ENCODE data around the gene THOC3. TPM values are rescaled to one million over a fixed set of nuclear protein-coding genes. Genes with fewer than 3 reads are reported as not detected.
"Not testable (repeated sequence)": the region's sequence is repeated elsewhere in the genome, so short reads cannot be mapped to it uniquely, and the experiment has no call there.

Gene THOC3
- total RNA-seq, 1 donor from 2014 or later = 22.8 TPM

GRCh38 chr5:175960228-175960627, 7.9 kb downstream of the THOC3 start:
- H3K4me3 ChIP-seq; DNase-seq; H3K27ac ChIP-seq; H3K9me3 ChIP-seq; H3K4me1 ChIP-seq; H3K27me3 ChIP-seq; ATAC-seq; intact Hi-C loops (cut with DNase I); H3K36me3 ChIP-seq: not testable (repeated sequence)

- ATAC-seq; H3K9me3 ChIP-seq; H3K27ac ChIP-seq; DNase-seq; H3K27me3 ChIP-seq; H3K36me3 ChIP-seq; H3K4me3 ChIP-seq; intact Hi-C loops (cut with DNase I); H3K4me1 ChIP-seq: not testable (repeated sequence)
These were observed 9.6 kb downstream of the THOC3 start for GRCh38 chr5:175958515-175958914.

- H3K27me3 ChIP-seq; ATAC-seq; intact Hi-C loops (cut with DNase I); H3K4me1 ChIP-seq; DNase-seq; H3K4me3 ChIP-seq; H3K36me3 ChIP-seq; H3K27ac ChIP-seq; H3K9me3 ChIP-seq: not testable (repeated sequence)
These were observed 14.0 kb downstream of the THOC3 start for GRCh38 chr5:175954107-175954506.

GRCh38 chr5:175952810-175953209, 15.3 kb downstream of the THOC3 start:
- DNase-seq; H3K4me3 ChIP-seq; H3K9me3 ChIP-seq; H3K36me3 ChIP-seq; H3K27ac ChIP-seq; intact Hi-C loops (cut with DNase I); H3K4me1 ChIP-seq; ATAC-seq; H3K27me3 ChIP-seq: not testable (repeated sequence)

GRCh38 chr5:175951339-175951969, 16.7 kb downstream of the THOC3 start:
- H3K4me3 ChIP-seq; H3K36me3 ChIP-seq; DNase-seq; H3K9me3 ChIP-seq; H3K27ac ChIP-seq; H3K4me1 ChIP-seq; H3K27me3 ChIP-seq; intact Hi-C loops (cut with DNase I): not testable (repeated sequence)
- peak; percentile 92 for ATAC-seq

GRCh38 chr5:175948329-175949108, 19.6 kb downstream of the THOC3 start:
- H3K4me1 ChIP-seq, H3K36me3 ChIP-seq: not testable (repeated sequence)

GRCh38 chr5:175943253-175943652, 24.9 kb downstream of the THOC3 start:
- peak; percentile 35 for ATAC-seq
- H3K4me3 ChIP-seq; H3K4me1 ChIP-seq; H3K27me3 ChIP-seq; DNase-seq; H3K9me3 ChIP-seq; H3K36me3 ChIP-seq; intact Hi-C loops (cut with DNase I); H3K27ac ChIP-seq: not testable (repeated sequence)

More at GRCh38 chr5:175948329-175949108, 19.6 kb downstream of the THOC3 start:
- H3K27me3 ChIP-seq; H3K9me3 ChIP-seq; DNase-seq; ATAC-seq; H3K4me3 ChIP-seq; H3K27ac ChIP-seq; intact Hi-C loops (cut with DNase I): not testable (repeated sequence)

- H3K4me1 ChIP-seq; DNase-seq; H3K9me3 ChIP-seq; H3K36me3 ChIP-seq; H3K27me3 ChIP-seq; intact Hi-C loops (cut with DNase I); H3K4me3 ChIP-seq; H3K27ac ChIP-seq; ATAC-seq: not testable (repeated sequence)
These were observed 27.5 kb downstream of the THOC3 start for GRCh38 chr5:175940632-175941031.

- H3K27me3 ChIP-seq; ATAC-seq; H3K36me3 ChIP-seq; H3K9me3 ChIP-seq; H3K4me1 ChIP-seq; intact Hi-C loops (cut with DNase I); H3K4me3 ChIP-seq; H3K27ac ChIP-seq; DNase-seq: not testable (repeated sequence)
These were observed 29.6 kb downstream of the THOC3 start for GRCh38 chr5:175938489-175938888.

GRCh38 chr5:175928752-175929151, 39.4 kb downstream of the THOC3 start:
- H3K4me1 ChIP-seq; H3K4me3 ChIP-seq; DNase-seq; H3K27ac ChIP-seq; H3K36me3 ChIP-seq; ATAC-seq; H3K9me3 ChIP-seq; H3K27me3 ChIP-seq; intact Hi-C loops (cut with DNase I): not testable (repeated sequence)

- H3K27ac ChIP-seq; H3K4me1 ChIP-seq; ATAC-seq; H3K9me3 ChIP-seq; intact Hi-C loops (cut with DNase I); H3K27me3 ChIP-seq; DNase-seq; H3K4me3 ChIP-seq; H3K36me3 ChIP-seq: not testable (repeated sequence)
These were observed 43.0 kb downstream of the THOC3 start for GRCh38 chr5:175925106-175925505.

Data from upper lobe of right lung (tissue), 1 donor.